Testis (tissue), 2 donors: ENCODE data around the gene ASF1B.

Experiments
- POLR2A ChIP-seq: fragments of 450-650 bp; IDR thresholded peaks from one replicate; pipeline ENCODE4 v1.6.1; 2017; ENCODE audit warnings: antibody characterized with exemption, mild to moderate bottlenecking, moderate library complexity
- TF ChIP-seq, protein P1 (sequence below), 3 experiments: fragments of 450-650 bp in 2 of 3; fragments of 200-600 bp in 1 of 3; sonication (generic) in 1 of 3; IDR thresholded peaks; one replicate each; pipeline ENCODE4 v1.5.1; 2016 to 2019; ENCODE audit warnings: antibody characterized with exemption in 3 of 3, mild to moderate bottlenecking in 2 of 3, moderate library complexity in 1 of 3

DNA sequence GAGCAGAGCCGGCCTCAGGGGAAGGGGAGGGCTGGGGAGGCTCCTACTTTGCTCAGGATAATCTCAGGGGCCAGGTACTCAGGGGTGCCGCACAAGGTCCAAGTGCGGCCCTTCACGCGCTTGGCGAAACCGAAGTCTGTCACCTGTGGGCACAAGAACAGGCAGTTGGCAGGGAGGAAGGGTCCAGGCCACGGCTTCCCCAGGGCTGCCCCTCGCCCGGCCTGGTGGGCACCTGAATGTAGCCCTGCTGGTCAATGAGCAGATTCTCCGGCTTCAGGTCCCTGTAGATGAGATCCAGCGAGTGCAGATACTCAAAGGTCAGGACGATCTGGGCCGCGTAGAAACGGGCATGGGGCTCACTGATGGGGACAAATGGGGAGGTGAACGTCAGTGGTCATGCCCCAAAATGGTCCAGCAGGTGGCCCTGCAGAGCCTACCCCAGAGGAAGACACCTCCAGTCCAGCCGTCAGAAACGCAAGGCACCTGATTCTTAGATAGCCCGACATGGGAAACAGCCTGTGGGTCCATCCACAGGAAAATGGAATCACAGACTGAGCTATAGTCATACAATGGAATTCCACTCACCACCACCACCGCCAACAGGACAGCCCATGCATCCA is 38.7 kb downstream of the ASF1B start:
- TF ChIP-seq, protein P1, sequence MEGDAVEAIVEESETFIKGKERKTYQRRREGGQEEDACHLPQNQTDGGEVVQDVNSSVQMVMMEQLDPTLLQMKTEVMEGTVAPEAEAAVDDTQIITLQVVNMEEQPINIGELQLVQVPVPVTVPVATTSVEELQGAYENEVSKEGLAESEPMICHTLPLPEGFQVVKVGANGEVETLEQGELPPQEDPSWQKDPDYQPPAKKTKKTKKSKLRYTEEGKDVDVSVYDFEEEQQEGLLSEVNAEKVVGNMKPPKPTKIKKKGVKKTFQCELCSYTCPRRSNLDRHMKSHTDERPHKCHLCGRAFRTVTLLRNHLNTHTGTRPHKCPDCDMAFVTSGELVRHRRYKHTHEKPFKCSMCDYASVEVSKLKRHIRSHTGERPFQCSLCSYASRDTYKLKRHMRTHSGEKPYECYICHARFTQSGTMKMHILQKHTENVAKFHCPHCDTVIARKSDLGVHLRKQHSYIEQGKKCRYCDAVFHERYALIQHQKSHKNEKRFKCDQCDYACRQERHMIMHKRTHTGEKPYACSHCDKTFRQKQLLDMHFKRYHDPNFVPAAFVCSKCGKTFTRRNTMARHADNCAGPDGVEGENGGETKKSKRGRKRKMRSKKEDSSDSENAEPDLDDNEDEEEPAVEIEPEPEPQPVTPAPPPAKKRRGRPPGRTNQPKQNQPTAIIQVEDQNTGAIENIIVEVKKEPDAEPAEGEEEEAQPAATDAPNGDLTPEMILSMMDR (IDR thresholded peaks at IDR 0.05) = peak in 2 of 3 experiments; percentile 19 to 22
- TF ChIP-seq POLR2A = no peak
